NCI-H2107 (cell line): ENCODE results near the gene ASB13.
"Not testable (repeated sequence)": the region's sequence is repeated elsewhere in the genome, so short reads cannot be mapped to it uniquely, and the experiment has no call there.

Experiments used
- DNase-seq: peaks from one replicate; lab custom pipeline; 2025; lab: John Stamatoyannopoulos, UW

The ASB13 gene

GRCh38 chr10:5623081-5623748 lies 43.2 kb downstream of the ASB13 start:
- DNase-seq: peak; percentile 26

DNA sequence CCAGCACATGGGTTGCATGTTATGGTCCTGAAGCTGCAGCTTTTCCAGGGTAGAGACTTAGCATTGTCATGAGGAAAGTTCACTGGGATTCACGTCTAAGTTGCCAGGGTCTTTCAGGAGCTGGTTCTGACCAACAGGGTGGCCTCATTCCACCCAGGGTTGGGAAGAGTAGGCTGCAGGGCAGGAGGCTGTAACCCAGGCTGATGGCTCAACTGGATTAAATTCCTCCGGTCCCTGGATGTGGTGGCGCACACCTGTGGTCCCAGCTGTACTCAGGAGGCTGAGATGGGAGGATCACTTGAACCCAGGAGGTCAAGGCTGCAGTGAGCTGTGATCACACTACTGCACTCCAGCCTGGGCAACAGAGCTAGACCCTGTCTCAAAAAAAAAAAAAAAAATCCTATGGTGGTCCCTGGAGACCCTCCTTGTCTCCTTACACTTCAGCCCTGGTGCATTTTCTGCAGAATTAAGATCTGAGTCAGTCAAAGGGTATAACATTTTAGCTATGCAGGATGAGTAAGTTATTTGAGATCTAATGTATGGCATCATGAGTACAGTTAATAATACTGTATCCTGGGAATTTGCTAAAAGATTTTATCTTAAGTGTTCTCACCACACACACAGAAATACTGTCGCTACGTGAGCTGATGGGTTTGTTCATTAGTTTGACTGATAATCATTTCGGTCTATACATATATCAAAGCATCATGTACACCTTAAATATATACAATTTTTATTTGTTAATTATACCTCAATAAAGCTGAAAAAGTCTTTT lies 44.0 kb downstream of the ASB13 start:
- DNase-seq: no peak

DNA sequence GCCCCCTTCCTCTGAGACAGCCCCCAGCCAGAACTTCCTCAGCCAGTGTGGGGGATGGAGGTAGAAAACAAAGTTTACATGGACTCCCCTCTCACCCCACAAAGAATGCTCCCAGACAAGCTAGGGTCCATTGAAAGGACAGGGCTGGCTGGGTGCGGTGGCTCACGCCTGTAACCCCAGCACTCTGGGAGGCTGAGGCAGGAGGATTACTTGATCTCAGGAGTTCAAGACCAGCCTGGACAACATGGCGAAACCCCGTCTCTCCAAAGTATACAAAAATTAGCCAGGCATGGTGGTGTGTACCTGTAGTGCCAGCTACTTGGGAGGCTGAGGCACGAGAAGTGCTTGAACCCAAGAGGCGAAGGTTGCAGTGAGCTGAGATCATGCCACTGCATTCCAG lies 45.0 kb downstream of the ASB13 start:
- DNase-seq: not testable (repeated sequence)

- no peak for DNase-seq
Measured at GRCh38 chr10:5620966-5621365, 45.4 kb downstream of the ASB13 start.

DNA sequence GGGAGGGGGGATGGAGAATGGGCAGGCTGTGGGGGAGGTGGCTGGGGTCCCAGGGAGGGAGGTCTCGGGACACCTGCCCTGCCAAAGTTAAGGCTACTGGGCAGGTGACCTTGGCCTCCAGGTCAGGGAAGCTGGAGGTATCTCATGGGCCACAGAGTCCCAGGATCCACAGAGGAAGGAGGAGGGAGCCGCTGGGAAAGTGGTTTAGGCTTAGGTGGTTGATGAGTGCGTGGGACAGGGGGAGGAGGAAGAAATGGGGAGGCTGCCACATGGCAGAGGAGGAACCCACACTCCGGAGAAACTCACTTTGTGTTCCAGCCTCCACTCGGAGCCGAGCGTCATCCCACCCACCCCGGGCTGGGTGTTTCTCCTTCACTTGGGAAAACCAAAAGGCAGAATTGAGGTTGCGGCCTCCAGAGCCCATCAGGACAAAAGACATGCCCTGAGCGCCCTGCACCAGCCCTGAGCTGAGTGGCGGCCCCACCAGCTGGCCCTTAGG lies 46.1 kb downstream of the ASB13 start:
- no peak for DNase-seq

DNA sequence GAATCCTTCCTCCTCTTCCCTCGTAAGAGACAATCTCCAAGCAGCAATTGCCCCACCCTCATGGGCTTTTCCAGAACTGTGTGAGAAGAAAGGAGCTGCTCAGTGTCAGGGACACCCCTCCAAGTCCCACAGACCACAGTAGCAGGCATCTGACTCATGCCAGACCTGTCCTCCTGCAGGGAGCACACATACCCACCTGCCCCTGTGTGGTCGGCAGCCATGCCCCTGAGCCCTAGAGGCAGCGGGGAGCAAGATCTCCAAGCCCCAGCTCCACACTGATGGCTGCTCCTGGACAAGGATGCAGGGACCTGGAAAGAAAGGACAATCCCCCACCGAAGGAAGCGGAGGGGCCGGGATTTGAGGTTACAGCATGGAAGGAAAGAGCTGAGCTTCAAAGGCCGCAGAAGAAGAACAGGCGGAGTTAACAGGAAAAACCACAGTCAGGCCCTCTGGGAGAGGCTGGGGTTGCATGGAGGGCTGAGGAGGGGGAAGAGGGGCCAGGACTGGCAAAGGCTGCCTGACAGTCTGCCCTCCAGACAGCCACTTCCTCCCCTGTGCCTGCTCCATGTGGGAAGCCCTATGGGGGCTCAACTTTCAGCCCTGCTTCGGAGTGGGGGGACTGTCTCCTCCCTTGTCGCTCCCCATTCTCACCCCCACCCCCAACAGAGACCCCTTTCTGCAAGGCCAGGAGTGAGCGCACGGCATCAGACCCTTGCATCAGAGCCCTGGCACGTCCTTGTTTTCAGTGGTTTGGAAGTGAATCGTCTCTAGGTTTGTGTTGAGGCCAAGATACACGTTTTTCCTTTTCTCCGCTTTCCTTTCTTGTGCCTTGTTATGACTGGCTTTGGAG lies 46.8 kb downstream of the ASB13 start:
- DNase-seq: no peak

- no peak for DNase-seq
Measured at GRCh38 chr10:5618829-5619228, 47.6 kb downstream of the ASB13 start.

DNA sequence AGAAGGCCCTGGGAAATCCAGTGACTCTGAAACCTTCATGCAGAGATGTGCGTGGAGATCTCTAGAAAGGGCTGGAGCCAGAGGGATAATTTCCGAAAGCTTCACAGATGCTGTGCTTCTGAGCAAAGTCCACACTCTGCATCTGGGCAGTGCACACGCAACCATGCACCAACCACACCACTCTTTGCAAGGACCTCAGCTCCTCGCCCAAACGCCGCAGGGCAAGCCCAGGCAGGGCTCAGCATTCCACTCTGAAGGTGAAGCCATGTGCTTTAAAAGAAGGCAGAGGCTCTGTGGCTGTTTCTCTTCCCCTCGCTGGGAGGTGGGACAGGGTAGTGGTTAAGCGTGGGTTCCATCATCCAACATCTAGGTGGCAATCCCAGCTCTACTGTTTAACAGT lies 48.4 kb downstream of the ASB13 start:
- DNase-seq: no peak

DNA sequence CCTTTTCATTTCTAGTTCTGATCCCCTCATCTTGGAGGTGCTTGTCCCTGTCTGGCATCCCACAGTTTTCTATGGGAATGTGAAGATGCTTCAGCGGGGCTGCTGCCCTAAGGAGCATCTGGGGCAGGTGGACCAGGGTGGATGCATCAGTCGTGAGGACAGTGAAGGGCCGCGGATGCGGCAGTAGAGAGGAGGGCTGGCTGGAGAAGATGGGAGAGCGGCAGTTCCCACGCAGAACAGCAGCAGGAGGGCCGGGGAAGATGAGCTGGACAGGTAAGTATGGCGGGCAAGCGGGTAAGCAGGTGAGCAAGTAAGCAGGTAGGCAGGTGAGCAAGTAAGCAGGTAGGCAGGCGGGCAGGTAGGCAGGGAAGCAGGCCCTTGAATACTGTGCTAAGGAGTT lies 48.9 kb downstream of the ASB13 start:
- no peak for DNase-seq

DNA sequence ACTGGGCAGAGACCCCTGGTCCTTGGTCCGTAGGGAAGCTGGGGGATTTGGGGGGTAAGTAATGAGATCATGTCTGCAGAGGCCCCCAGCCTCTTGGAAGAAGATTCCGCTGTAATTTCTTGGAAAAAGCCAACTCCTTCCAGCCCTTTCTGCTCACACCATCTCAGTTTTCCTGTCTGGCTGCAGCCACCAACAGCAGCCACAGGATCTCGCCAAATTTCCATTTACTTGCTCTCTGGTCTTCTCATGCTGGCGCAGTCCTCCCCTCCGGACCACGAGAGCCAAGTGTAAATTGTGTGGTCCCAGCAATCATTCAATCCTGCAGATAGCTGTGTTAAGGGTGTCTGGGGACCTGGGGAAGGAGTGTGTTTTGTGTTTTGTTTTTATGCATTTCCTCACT lies 49.6 kb downstream of the ASB13 start:
- DNase-seq: no peak

DNA sequence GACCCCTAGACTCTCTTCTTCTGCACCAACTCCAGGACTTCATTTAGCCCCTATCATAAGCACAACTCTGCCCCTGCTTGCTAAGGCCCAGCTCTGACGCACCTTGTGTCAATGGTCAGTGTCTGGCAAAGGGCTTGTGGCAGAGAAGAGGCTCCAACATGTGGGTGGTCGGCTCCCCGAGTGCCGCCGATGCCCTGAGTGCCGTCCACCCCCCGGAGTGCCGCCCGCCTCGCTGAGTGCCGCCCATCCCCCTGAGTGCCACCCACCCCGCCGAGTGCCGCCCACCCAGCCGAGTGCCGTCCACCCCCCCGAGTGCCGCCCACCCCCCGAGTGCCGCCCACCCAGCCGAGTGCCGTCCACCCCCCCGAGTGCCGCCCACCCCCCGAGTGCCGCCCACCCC lies 50.3 kb downstream of the ASB13 start:
- DNase-seq: no peak

DNA sequence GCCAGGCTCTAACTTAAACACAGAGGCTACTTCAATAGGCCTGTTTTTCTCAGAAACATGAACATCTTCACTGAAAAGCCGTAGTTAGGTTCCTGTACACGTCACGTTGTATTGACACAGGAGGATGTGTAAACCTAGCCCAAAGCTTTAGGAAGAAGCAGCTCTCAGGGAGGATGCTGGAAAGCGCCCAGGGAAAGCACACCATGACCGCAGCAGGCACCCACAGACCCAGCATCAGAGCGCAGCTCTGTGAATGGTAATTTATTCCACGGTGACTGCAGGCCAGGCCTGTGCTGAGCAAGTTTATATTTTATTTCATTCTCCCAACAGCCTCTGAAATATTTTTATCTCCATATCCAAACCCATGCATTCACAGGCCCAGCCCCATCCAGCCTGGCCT lies 51.1 kb downstream of the ASB13 start:
- DNase-seq: no peak

DNA sequence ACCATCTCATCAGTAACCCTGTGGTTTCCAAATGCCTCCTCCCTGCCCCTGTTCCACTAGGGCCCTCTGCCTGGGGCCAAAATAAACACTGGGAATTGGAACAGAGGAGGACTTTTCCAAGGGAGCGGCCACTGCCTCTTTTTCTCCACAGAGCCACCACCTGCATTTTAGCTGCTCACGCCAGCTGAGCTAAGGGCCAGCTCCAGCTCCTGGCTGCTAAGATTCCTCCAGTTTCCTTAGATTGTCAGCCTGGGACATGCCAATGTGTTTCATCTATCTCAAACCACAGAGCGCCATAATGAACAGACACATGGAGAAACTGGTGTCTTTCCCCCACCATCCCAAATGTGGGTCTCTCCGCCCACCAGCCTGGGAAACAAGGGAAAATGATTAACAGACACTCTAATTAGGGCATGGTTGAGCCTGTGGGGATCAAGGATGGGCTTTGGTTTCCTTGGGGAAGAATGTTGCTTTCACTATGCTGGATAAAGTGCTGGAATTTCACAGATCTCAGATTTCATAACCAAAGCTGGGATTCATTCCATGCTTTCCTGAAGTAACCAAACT lies 52.2 kb downstream of the ASB13 start:
- no peak for DNase-seq

GRCh38 chr10:5613481-5614154 lies 52.8 kb downstream of the ASB13 start:
- DNase-seq: no peak

DNA sequence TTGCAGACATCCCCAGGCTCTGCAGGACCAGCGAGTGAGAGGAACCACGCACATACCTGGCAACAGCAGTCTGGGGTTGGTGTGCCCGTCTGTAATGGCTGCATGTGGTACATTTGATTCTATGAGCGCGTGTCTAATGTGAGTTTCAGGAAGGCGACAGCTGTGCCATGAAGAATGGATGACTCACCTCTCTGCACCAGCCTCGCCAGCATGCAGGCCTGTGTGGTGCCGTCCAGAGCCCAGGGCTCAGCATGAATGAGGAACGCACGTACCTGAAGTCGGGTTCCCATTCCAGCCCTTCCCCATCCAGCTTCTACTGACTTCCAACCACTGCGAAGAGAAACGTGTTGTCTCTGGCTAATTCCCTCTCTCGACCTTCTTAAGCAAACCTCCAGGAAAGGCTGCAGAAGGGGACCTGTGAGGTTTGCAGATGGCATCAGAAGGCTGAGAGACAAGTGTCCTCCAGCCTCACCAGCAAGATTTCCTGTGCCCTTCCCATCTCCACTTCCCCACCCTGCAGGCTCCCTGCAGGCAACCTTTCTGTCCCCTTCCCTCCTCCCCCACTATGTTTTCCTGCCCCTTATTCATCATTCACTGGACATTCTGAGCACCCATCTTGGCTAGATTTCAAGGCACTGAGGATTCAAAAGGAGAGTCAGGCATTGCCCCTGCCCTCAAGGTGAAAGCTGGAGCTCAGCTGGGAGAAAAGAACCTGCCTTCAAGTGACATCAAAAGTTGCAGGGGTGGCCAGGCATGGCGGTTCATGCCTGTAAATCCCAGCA lies 54.3 kb downstream of the ASB13 start:
- no peak for DNase-seq

GRCh38 chr10:5609952-5610616 lies 56.3 kb downstream of the ASB13 start:
- DNase-seq: no peak

DNA sequence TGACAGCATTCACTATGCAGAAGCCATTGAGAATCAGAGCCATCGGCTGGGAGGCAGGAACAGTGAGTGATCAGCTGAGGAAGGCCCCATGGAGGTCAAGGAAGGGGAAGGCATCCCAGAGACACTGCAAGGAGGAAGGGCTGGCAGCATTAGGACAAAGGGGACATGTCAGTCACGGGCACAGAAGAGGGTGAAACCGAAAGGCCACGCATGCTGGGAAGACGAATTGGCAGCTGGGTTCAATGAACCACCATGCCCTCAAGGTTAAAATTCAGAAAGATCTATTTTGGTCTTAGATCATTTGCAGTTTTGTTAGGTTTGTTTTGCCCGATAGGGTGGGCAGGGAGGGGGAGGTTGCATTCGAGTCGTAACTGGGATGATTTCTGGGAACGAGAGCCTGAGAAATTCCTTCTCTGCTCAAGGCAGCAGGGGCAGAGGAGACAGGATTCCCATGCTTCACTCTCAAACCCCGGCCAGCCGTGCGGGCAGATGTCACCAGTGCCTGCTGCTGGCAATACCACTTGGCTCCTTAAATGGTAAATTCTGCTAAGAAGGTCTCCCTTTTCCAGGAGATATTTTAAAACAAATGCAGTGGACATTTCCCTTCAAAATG lies 57.7 kb downstream of the ASB13 start:
- DNase-seq: no peak

DNA sequence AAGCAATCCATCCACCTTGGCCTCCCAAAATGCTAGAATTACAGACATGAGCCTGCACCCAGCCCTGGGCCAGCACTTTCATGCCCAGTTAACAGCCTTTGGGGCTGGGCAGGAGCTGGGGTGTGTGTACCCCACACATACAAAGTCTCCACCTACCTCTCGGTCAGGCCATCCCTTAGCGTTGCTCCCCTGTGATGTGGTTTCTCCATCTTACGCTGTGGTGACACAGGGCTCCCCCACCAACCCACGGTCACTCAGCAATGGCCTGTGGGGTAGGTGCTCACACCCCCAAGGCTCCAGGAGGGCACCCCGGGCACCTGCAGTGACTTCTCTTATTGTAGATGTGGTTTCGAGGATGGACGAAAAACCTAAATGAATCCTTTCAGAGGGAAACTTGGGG lies 58.8 kb downstream of the ASB13 start:
- DNase-seq: no peak

- DNase-seq: no peak
Measured at GRCh38 chr10:5606864-5607263, 59.5 kb downstream of the ASB13 start.

GRCh38 chr10:5606321-5606720 lies 60.1 kb downstream of the ASB13 start:
- no peak for DNase-seq
